Measurements from ENCODE around the gene WDR77.

The WDR77 gene

GRCh38 chr1:111469539-111469938 is 20.5 kb upstream of the WDR77 start:
- Histone ChIP-seq H3K27me3 (ENCODE audit: control insufficient read depth, insufficient read depth, low read length) (no peaks in the 10 kb centered on the region), H3K4me1 (ENCODE audit: control insufficient read depth, insufficient read depth, low read length) (no peaks in the 10 kb centered on the region), H3K36me3 (ENCODE audit: control insufficient read depth, insufficient read depth, low read length) (no peaks in the 10 kb centered on the region), H3K27ac (ENCODE audit: low read depth, low read length) (no peak overlapping the region), H3K9me3 (ENCODE audit: control insufficient read depth, insufficient read depth, low read length) (no peaks in the 10 kb centered on the region), H3K4me3 (ENCODE audit: low read depth, low read length) (no peak overlapping the region), H3K9ac (ENCODE audit: low read depth, low read length) (no peak overlapping the region)

- Histone ChIP-seq H3K4me3 (ENCODE audit: low read depth, low read length) (no peak overlapping the region), H3K9ac (ENCODE audit: low read depth, low read length) (no peak overlapping the region), H3K36me3 (ENCODE audit: control insufficient read depth, insufficient read depth, low read length) (no peaks in the 10 kb centered on the region), H3K9me3 (ENCODE audit: control insufficient read depth, insufficient read depth, low read length) (no peaks in the 10 kb centered on the region), H3K4me1 (ENCODE audit: control insufficient read depth, insufficient read depth, low read length) (no peaks in the 10 kb centered on the region), H3K27me3 (ENCODE audit: control insufficient read depth, insufficient read depth, low read length) (no peaks in the 10 kb centered on the region), H3K27ac (ENCODE audit: low read depth, low read length) (no peak overlapping the region)
Measured at GRCh38 chr1:111468717-111469100, 19.7 kb upstream of the WDR77 start.

DNA sequence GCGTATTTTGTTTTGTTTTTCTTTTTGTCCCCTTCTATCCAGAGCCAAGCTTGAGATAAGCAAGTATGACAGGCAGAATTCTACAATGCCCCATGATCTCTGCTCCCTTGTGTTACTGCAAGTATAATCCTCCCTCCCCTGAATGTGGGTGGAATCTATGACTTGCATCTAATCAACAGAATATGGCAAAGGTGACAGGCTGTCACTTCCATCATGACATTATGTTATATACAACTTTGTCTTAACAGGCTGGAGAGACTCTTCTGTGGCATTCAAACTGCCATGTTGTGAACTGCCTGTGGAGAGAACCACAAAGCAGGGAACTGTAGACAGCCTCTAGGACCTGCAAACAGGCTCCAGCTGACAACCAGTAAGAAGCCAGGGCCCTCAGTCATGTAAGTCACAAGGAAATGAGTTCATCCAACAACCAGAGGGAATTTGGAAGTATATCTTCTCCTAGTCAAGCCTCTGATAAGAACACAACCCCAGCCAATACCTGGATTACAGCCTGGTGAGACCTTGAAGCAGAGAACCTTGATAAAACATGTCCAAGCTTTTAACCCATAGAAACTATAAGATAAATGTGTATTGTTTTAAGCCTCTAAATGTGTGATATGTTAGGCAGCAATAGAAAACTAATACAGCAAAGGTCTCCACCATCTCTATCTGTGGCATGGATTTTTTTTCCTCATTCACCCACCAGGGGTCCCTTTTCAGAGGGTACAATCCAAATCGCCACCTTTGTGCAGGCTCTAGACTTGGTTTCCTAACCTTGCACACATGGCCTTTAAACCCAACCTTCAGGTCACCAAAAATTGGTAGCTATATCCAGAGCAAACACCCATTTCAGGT is 19.0 kb upstream of the WDR77 start:
- Histone ChIP-seq H3K27ac (ENCODE audit: low read depth, low read length) (no peak overlapping the region), H3K9ac (ENCODE audit: low read depth, low read length) (no peak overlapping the region), H3K4me3 (ENCODE audit: low read depth, low read length) (no peak overlapping the region), H3K9me3 (ENCODE audit: control insufficient read depth, insufficient read depth, low read length) (no peaks in the 10 kb centered on the region), H3K36me3 (ENCODE audit: control insufficient read depth, insufficient read depth, low read length) (no peaks in the 10 kb centered on the region), H3K4me1 (ENCODE audit: control insufficient read depth, insufficient read depth, low read length) (no peaks in the 10 kb centered on the region), H3K27me3 (ENCODE audit: control insufficient read depth, insufficient read depth, low read length) (no peaks in the 10 kb centered on the region)

GRCh38 chr1:111466480-111466879 is 17.4 kb upstream of the WDR77 start:
- Histone ChIP-seq H3K27ac (ENCODE audit: low read depth, low read length) (no peak overlapping the region), H3K36me3 (ENCODE audit: control insufficient read depth, insufficient read depth, low read length) (peaks cover 9% of the 10 kb centered on the region), H3K27me3 (ENCODE audit: control insufficient read depth, insufficient read depth, low read length) (no peaks in the 10 kb centered on the region), H3K9me3 (ENCODE audit: control insufficient read depth, insufficient read depth, low read length) (no peaks in the 10 kb centered on the region), H3K4me1 (ENCODE audit: control insufficient read depth, insufficient read depth, low read length) (no peaks in the 10 kb centered on the region), H3K4me3 (ENCODE audit: low read depth, low read length) (no peak overlapping the region), H3K9ac (ENCODE audit: low read depth, low read length) (no peak overlapping the region)

DNA sequence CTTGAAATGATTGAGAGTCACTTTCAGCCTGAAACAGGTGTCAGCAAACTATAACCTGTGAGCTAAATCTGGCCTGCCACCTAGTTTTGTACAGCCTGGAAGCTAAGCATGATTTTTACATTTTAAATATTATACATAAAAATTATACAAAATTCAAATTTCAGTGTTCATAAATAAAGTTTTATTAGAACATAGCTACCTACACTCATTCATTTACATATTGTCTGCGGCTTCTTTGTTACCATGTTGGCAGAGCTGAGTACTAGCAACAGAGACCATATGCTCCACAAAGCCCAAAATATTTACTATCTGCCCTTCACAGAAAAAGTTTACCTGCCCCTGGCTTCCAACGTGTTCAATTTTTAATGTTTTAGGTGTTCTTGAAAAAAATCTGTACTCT is 16.7 kb upstream of the WDR77 start:
- Histone ChIP-seq H3K36me3 (ENCODE audit: control insufficient read depth, insufficient read depth, low read length) (peaks cover 16% of the 10 kb centered on the region), H3K27me3 (ENCODE audit: control insufficient read depth, insufficient read depth, low read length) (no peaks in the 10 kb centered on the region)

GRCh38 chr1:111463029-111463683 is 14.1 kb upstream of the WDR77 start:
- Histone ChIP-seq H3K4me3 (ENCODE audit: low read depth, low read length) (no peak overlapping the region), H3K4me1 (ENCODE audit: control insufficient read depth, insufficient read depth, low read length) (no peaks in the 10 kb centered on the region), H3K36me3 (ENCODE audit: control insufficient read depth, insufficient read depth, low read length) (peaks cover 42% of the 10 kb centered on the region), H3K27me3 (ENCODE audit: control insufficient read depth, insufficient read depth, low read length) (no peaks in the 10 kb centered on the region), H3K27ac (ENCODE audit: low read depth, low read length) (no peak overlapping the region), H3K9me3 (ENCODE audit: control insufficient read depth, insufficient read depth, low read length) (no peaks in the 10 kb centered on the region), H3K9ac (ENCODE audit: low read depth, low read length) (no peak overlapping the region)

More for the DNA sequence above, 16.7 kb upstream of the WDR77 start:
- H3K4me3 ChIP-seq (ENCODE audit: low read depth, low read length), result no peak overlapping the region
- H3K27ac ChIP-seq (ENCODE audit: low read depth, low read length), result no peak overlapping the region
- no peaks in the 10 kb centered on the region for H3K4me1 ChIP-seq (ENCODE audit: control insufficient read depth, insufficient read depth, low read length)
- H3K9ac ChIP-seq (ENCODE audit: low read depth, low read length), result no peak overlapping the region
- no peaks in the 10 kb centered on the region for H3K9me3 ChIP-seq (ENCODE audit: control insufficient read depth, insufficient read depth, low read length)

- peaks cover 48% of the 10 kb centered on the region for H3K36me3 ChIP-seq (ENCODE audit: control insufficient read depth, insufficient read depth, low read length)
- H3K4me1 ChIP-seq (ENCODE audit: control insufficient read depth, insufficient read depth, low read length), result no peaks in the 10 kb centered on the region
- no peaks in the 10 kb centered on the region for H3K9me3 ChIP-seq (ENCODE audit: control insufficient read depth, insufficient read depth, low read length)
- H3K9ac ChIP-seq (ENCODE audit: low read depth, low read length), result no peak overlapping the region
- no peak overlapping the region for H3K27ac ChIP-seq (ENCODE audit: low read depth, low read length)
- no peaks in the 10 kb centered on the region for H3K27me3 ChIP-seq (ENCODE audit: control insufficient read depth, insufficient read depth, low read length)
- H3K4me3 ChIP-seq (ENCODE audit: low read depth, low read length), result no peak overlapping the region
Measured at GRCh38 chr1:111462370-111463028, 13.4 kb upstream of the WDR77 start.

DNA sequence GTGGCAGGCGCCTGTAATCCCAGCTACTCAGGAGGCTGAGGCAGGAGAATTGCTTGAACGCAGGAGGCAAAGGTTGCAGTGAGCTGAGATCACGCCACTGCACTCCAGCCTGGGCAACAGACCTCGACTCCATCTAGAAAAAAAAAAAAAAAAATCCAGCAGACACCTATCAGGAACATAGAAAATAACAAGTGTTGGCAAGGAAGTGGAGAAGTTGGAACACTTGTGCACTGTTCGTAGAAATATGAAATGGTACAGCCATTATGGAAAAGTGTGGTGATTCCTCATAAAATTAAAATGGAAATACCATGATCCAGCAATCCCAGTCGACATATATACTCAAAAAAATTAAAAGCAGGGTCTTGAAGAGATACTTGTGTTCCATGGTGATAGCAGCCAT is 12.7 kb upstream of the WDR77 start:
- H3K27me3 ChIP-seq (ENCODE audit: control insufficient read depth, insufficient read depth, low read length), result no peaks in the 10 kb centered on the region
- H3K36me3 ChIP-seq (ENCODE audit: control insufficient read depth, insufficient read depth, low read length), result peaks cover 56% of the 10 kb centered on the region
- H3K9ac ChIP-seq (ENCODE audit: low read depth, low read length), result no peak overlapping the region
- H3K9me3 ChIP-seq (ENCODE audit: control insufficient read depth, insufficient read depth, low read length), result no peaks in the 10 kb centered on the region
- H3K4me1 ChIP-seq (ENCODE audit: control insufficient read depth, insufficient read depth, low read length), result no peaks in the 10 kb centered on the region
- H3K27ac ChIP-seq (ENCODE audit: low read depth, low read length), result no peak overlapping the region
- no peak overlapping the region for H3K4me3 ChIP-seq (ENCODE audit: low read depth, low read length)

GRCh38 chr1:111455642-111456031 is 6.6 kb upstream of the WDR77 start:
- Histone ChIP-seq H3K9me3 (ENCODE audit: control insufficient read depth, insufficient read depth, low read length) (no peaks in the 10 kb centered on the region), H3K27me3 (ENCODE audit: control insufficient read depth, insufficient read depth, low read length) (no peaks in the 10 kb centered on the region), H3K36me3 (ENCODE audit: control insufficient read depth, insufficient read depth, low read length) (peaks cover 90% of the 10 kb centered on the region), H3K4me3 (ENCODE audit: low read depth, low read length) (no peak overlapping the region), H3K9ac (ENCODE audit: low read depth, low read length) (no peak overlapping the region), H3K27ac (ENCODE audit: low read depth, low read length) (no peak overlapping the region), H3K4me1 (ENCODE audit: control insufficient read depth, insufficient read depth, low read length) (no peaks in the 10 kb centered on the region)

DNA sequence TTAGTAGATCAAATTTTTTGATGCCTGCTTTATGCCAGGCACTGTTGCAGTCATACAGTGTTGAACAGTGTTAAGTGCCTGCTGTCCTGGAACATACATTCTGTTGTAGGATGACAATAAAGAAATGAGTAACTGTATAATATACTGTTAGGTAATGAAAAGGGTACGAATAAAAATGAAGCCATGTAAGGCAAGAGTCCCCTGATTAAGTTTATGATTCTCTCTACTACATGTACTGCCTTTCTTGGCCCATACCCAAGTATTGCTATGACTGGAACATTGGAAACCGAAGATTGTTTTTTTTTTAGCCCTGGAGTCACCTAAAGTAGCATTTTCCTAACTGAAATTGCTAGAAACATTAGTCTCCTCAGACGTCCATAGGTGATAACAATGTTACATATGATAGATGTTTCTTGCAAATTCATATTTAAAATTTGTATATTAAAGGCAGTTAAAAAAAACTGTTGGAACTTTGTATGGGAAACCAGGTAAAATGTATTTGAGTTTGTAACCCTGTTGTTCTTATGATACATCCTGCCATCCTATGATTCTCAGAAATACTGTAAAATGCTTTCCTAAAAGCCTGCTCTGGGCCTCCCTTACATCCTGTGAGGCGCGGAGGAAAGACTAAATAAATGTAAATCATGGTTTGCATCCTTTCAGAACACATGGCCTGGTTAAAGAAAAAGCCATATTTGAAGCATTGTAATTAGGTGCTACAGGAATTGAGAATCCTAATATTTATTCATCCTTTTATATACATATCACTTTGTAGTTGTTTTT is 6.0 kb upstream of the WDR77 start:
- no peak overlapping the region for H3K4me3 ChIP-seq (ENCODE audit: low read depth, low read length)
- H3K27ac ChIP-seq (ENCODE audit: low read depth, low read length), result no peak overlapping the region
- peaks cover 84% of the 10 kb centered on the region for H3K36me3 ChIP-seq (ENCODE audit: control insufficient read depth, insufficient read depth, low read length)
- no peak overlapping the region for H3K9ac ChIP-seq (ENCODE audit: low read depth, low read length)
- H3K4me1 ChIP-seq (ENCODE audit: control insufficient read depth, insufficient read depth, low read length), result no peaks in the 10 kb centered on the region
- H3K27me3 ChIP-seq (ENCODE audit: control insufficient read depth, insufficient read depth, low read length), result no peaks in the 10 kb centered on the region
- H3K9me3 ChIP-seq (ENCODE audit: control insufficient read depth, insufficient read depth, low read length), result no peaks in the 10 kb centered on the region
